Gastrocnemius medialis (tissue), 4 donors: ENCODE data around the gene MRPS2. TPM values are rescaled to one million over a fixed set of nuclear protein-coding genes. Genes with fewer than 3 reads are reported as not detected.

ENCODE experiments used
- ATAC-seq, 2 donors: fragments of 150-250 bp; one replicate each; pipeline ENCODE4 v1.9.1; 2016
- DNase-seq, 2 donors: peaks; one replicate each; pipeline ENCODE4 v3.0.0-alpha.2; 2019
- H3K27ac ChIP-seq, 4 donors: fragments of 200-600 bp; sonication (generic); 1 replicate in 1 of 4; 2 replicates in 3 of 4; pipeline ENCODE4 v1.5.1; 2016 to 2018; ENCODE audit warnings: mild to moderate bottlenecking in 2 of 4, moderate library complexity in 1 of 4
- H3K27me3 ChIP-seq, 3 donors: fragments of 200-600 bp; sonication (generic) in 2 of 3; 1 replicate in 1 of 3; 2 replicates in 2 of 3; pipeline versions ENCODE4 v1.5.1 to v1.6.0; 2016 to 2019; ENCODE audit warnings: mild to moderate bottlenecking in 1 of 3, moderate library complexity in 1 of 3
- H3K36me3 ChIP-seq, 2 donors: fragments of 200-600 bp; sonication (generic) in 1 of 2; one replicate each; pipeline ENCODE4 v1.5.1; 2017 to 2018
- H3K4me1 ChIP-seq, 2 donors: fragments of 200-600 bp; sonication (generic) in 1 of 2; one replicate each; pipeline ENCODE4 v1.5.1; 2016 to 2017; ENCODE audit warnings: mild to moderate bottlenecking in 2 of 2
- H3K4me3 ChIP-seq, 4 donors: fragments of 200-600 bp; sonication (generic) in 3 of 4; 1 replicate in 1 of 4; 2 replicates in 3 of 4; pipeline ENCODE4 v1.5.1; 2016 to 2019; ENCODE audit warnings: mild to moderate bottlenecking in 2 of 4
- H3K9me3 ChIP-seq, 3 donors: fragments of 200-600 bp; sonication (generic) in 2 of 3; 1 replicate in 1 of 3; 2 replicates in 2 of 3; pipeline ENCODE4 v1.5.1; 2016 to 2019
- CTCF ChIP-seq, 5 experiments: fragments of 450-650 bp in 3 of 5; fragments of 200-600 bp in 2 of 5; sonication (generic) in 2 of 5; IDR thresholded peaks in 4 of 5; conservative IDR thresholded peaks in 1 of 5; 1 replicate in 4 of 5; 2 replicates in 1 of 5; pipeline ENCODE4 v1.5.1; 2016 to 2019; ENCODE audit warnings: antibody characterized with exemption in 5 of 5, mild to moderate bottlenecking in 3 of 5, moderate library complexity in 3 of 5
- POLR2A ChIP-seq, 2 donors: fragments of 450-650 bp; IDR thresholded peaks; one replicate each; pipeline ENCODE4 v1.6.1; 2017; ENCODE audit warnings: antibody characterized with exemption in 2 of 2, mild to moderate bottlenecking in 2 of 2, moderate library complexity in 2 of 2
- in situ Hi-C, 4 donors: fragments of 200-750 bp; cut with MboI; loops; one replicate each; pipeline versions ENCODE4 v1.15.0 to v1.8.0; 2017; ENCODE audit warnings: low sequenced_read_pairs in 4 of 4
- intact Hi-C: fragments of 100-400 bp; cut with DNase I; formaldehyde crosslinking; loops from one replicate; pipeline ENCODE4 v1.15.1; 2023; ENCODE audit warnings: low total_unique reads
- total RNA-seq, 4 donors: library from RNA; depleted of rRNA; stranded (reverse); fragments of >200 nt; gene quantifications; one replicate each; pipeline versions ENCODE4 v1.1.0 to v1.2.3, GENCODE V29; 2016

The MRPS2 gene
- total RNA-seq, 4 donors from 2014 or later: 48.8 to 108 (median 69.5) TPM

- TF ChIP-seq POLR2A (IDR thresholded peaks at IDR 0.05): no peak
- H3K27me3 ChIP-seq: peaks cover 0 to 7% (median 0%) of the 10 kb centered on the region in 3 donors
These were observed 22.4 kb downstream of the MRPS2 start for GRCh38 chr9:135522931-135523330.

GRCh38 chr9:135523521-135524129, 23.1 kb downstream of the MRPS2 start:
- H3K4me1 ChIP-seq: no peaks in the 10 kb centered on the region
- intact Hi-C loops: no loop called here
- DNase-seq (no peak), ATAC-seq (no peak)
- no peaks in the 10 kb centered on the region for H3K9me3 ChIP-seq
- H3K36me3 ChIP-seq: no peaks in the 10 kb centered on the region
- no peak overlapping the region for H3K27ac ChIP-seq
- peaks cover 0 to 7% (median 0%) of the 10 kb centered on the region in 3 donors for H3K27me3 ChIP-seq
- no peak overlapping the region for H3K4me3 ChIP-seq
- in situ Hi-C loops: no loop called here
- TF ChIP-seq POLR2A (IDR thresholded peaks at IDR 0.05) (no peak), CTCF (IDR thresholded peaks at IDR 0.05 in 4 of 5, conservative IDR thresholded peaks at IDR 0.05 in 1 of 5) (no peak)

More at GRCh38 chr9:135522931-135523330, 22.4 kb downstream of the MRPS2 start:
- intact Hi-C loops (no loop called here), in situ Hi-C loops (no loop called here)
- Histone ChIP-seq H3K27ac (no peak overlapping the region), H3K36me3 (no peaks in the 10 kb centered on the region), H3K4me1 (no peaks in the 10 kb centered on the region), H3K4me3 (no peak overlapping the region), H3K9me3 (no peaks in the 10 kb centered on the region)
- ATAC-seq (no peak), DNase-seq (no peak)

- H3K36me3 ChIP-seq: no peaks in the 10 kb centered on the region
- no peak for DNase-seq
- no peak overlapping the region for H3K4me3 ChIP-seq
- intact Hi-C loops: no loop called here
- no peaks in the 10 kb centered on the region for H3K9me3 ChIP-seq
- TF ChIP-seq CTCF (IDR thresholded peaks at IDR 0.05 in 4 of 5, conservative IDR thresholded peaks at IDR 0.05 in 1 of 5): no peak
- no peak for TF ChIP-seq POLR2A (IDR thresholded peaks at IDR 0.05)
- H3K4me1 ChIP-seq: no peaks in the 10 kb centered on the region
- H3K27ac ChIP-seq: no peak overlapping the region
- ATAC-seq: no peak
- in situ Hi-C loops: no loop called here
- H3K27me3 ChIP-seq: peaks cover 0 to 7% (median 0%) of the 10 kb centered on the region in 3 donors
These were observed 23.8 kb downstream of the MRPS2 start for GRCh38 chr9:135524130-135524861.

GRCh38 chr9:135525241-135526088, 25.0 kb downstream of the MRPS2 start:
- Histone ChIP-seq H3K36me3 (no peaks in the 10 kb centered on the region), H3K4me1 (no peaks in the 10 kb centered on the region), H3K4me3 (no peak overlapping the region), H3K27ac (no peak overlapping the region), H3K27me3 (peaks cover 0 to 7% (median 6%) of the 10 kb centered on the region in 3 donors), H3K9me3 (no peaks in the 10 kb centered on the region)
- no peak for ATAC-seq
- DNase-seq: no peak
- in situ Hi-C loops (no loop called here), intact Hi-C loops (no loop called here)
- TF ChIP-seq CTCF (IDR thresholded peaks at IDR 0.05 in 4 of 5, conservative IDR thresholded peaks at IDR 0.05 in 1 of 5): no peak
- TF ChIP-seq POLR2A (IDR thresholded peaks at IDR 0.05): no peak
